H4 (cell line): ENCODE data around the gene AKT1. TPM values are rescaled to one million over a fixed set of nuclear protein-coding genes. Genes with fewer than 3 reads are reported as not detected.

Experiments
- DNase-seq: peaks from one replicate; pipeline ENCODE4 v3.0.0-alpha.2; 2015; ENCODE audit warnings: low spot score
- total RNA-seq: library from RNA; depleted of rRNA; stranded (reverse); fragments of >200 nt; shearing (Covaris generic); gene quantifications from 2 replicates; pipeline ENCODE4 v1.2.3, GENCODE V29; 2014

AKT1 gene
- total RNA-seq, 1 experiment from 2014 or later, result 86.5 TPM

DNA sequence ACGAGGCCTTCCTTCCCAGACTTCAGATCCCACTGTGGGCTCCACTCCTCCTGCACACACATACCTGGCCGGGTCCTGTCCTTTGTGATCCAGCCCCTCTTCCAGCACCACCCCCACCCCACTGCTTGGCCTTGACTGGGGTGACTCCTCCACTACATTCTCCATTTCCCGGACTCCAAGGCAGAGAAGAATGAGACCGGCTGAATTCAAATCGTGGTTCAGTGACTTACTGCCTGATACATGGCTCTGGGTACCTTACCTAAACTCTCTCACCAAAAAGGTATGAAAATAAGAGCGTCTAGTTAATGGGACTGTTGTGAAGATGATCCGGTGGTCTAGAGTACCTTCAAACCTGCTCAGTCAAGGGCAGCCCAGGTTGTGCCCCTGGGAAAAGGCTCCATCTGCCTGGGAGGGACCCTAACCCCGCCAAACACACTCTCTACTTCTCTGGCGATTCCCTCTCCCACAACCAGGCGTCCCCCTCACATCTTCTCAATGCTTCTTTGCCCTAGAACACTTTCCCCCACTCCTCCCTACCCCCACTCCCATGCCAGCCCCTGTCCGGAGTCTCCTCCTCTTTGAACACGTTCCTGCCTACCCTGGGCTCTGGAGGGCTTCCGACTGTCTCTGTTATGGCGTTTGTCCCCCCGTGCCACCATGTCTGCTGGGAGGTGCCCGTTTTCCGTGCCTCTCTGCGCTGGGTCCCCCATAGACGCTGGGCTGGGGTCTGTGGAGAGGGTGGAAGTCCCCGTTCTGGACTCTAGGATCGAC, 3.9 kb upstream of the AKT1 start:
- no peak for DNase-seq

DNA sequence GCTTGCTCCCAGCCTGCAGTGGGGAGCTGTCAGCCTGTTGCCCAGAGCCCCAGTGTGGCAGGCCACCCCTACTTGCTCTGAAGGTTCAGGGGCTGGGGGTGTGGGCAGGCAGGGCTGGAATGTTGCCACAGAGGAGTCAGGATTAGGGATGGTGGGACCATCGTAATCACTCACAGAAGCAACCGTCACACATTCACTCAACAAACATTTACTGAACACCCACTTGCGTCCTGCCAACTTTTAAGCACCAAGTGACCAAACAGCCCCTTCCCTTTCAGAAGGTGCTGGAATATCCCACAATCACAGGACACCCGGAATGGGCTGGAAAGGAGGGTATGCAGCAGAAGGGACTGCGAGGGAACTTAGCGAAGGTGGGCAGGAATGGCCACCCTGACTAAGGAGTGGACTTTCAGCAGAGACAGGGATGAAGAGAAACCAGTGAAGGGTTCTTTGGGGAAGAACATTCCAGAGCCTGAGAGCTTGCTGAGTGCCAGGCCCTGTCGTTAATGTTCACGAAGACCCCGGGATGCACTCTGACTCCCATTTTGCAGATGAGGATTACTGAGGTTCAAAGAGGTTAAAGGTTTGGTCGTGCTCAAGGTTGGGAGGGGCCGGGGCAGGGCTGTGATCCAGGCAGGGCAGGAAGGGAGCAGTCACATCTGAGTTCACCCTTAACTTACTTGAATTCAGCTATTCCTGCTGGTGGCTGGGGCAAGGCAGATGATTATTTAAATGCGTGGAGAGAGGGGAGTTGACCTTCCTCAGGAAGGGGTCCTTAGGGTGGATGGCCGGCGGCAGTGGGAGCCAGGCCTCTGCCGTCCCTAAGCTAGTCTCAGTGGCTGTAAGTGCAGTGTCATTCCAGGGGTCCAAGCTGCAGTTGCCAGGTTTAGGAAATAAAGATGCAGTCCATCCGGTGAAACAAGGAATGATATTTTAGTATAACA, 3.0 kb upstream of the AKT1 start:
- no peak for DNase-seq

DNA sequence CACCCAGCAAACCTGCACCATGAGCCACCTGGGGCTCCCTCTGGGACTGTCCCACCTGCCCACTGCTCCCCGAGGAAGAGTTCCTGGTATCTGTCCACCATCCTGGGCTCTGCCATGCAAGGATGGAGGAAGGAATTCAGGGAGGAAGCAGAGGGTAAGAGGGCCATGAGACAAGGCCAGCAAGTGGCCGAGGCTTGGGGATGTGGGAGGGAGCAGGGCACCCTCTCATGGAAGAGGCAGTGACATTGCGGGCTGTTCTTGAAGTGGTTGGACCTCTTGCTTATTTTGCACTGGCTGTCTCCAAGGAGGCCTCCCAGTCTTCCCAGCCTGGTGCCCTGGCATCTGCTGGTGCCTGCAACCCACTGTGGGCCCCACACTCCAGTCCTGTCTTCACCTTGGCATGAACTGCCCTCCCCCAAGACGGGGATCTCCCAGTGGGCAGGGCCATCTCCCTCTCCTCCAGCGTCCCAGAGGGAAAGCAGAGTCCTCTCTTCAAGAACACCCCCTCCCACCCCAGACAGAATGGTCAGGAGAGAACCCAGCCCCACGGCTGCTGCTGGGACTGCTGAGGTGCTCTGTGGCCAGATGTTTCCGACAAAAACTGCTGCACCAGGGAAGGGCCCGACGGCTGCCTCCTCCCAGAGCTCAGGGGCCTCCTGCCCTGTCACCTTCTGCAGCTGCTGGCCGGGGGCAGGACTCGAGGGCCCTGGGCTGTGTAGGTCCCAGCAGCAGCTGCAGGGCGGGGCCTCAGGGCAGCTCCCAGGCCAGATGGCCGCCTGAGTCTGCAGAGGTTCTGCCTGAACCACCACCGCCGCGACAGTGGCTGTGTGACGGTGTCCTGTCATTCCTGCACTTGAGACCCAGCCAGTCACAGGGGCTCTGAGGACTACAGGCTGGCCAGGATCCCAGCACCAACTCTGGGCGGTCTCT, 1.8 kb upstream of the AKT1 start:
- no peak for DNase-seq

DNA sequence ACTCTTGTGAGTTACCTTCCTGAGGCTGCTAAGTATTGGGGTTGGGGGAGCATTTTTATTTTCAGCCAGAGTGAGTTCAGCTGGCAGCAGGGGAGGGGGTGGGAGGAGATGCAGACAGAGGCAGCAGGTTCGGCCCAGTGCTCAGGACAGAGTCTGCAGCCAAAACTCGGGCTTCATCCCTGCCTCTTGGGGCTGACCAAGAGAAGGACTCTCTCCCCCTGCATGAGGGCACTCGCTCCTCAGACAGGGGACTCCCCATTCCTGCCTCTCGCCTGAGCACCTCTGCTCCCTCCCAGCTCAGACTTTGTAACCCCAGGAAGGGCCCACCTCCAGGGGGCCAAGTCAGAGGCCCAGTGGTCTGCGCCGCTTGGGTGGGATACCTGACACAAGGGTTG, 1.1 kb upstream of the AKT1 start:
- no peak for DNase-seq

DNA sequence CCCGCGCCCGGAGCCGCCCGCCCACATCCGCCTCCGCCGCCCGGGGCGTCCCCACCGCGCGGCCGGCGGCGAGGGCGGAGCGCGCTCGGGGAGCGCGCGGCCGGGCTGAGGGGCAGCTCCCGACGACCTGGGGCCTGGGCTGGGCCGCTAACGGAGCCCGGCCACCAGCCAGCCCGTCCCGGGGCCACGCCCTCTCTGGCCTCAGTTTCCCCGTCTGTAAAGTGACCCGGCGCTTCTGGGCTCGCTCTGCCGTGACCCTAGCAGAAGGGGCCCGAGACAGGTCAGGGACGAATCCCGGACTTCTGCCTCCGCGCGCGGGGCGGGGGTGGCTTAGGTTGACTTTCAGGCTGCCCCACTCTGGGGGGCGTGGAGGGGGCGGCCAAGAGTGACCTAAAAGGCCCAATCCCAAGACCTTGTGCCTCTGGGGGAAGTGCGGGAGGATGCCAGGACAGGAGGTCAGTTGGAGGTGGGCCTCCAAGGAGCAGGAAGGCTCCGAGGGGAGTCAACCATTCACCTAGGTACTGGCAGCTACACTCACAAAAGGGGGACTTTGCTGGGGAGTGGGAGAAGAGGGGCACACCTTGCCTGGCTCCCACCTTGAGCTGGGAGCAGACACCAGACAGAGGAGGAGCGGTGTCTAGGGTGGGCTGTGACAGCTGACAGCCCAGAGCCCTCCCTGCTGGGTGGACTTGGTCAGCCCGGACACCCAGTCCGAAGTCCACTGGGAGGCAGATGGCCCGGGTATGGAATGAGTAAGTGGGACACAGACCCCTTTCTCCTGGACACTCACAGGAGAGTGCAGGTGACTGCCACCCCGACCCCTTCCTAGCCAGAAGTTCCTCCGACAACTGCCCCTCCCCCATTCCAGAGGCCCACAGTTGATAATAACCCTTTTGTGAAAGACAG, 486 bp upstream of the AKT1 start:
- DNase-seq, result no peak

DNA sequence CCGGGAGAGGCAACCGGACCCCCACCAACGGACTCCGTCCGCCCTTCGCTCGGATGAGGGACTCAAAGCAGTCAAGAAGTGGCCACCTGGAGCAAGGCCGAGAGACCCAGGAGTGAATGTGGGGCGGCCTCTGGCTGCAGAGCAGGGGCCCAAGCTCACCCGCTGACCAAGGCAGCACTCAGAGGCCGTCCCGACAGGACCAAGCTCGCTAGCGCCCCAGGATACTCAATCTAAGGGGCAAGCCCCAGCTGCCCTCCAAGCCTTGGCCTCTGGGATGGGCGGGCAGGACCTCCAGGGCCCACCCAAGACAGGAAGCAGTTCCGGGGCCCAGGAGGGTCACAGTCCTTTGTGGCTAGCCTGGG, 936 bp downstream of the AKT1 start:
- no peak for DNase-seq

DNA sequence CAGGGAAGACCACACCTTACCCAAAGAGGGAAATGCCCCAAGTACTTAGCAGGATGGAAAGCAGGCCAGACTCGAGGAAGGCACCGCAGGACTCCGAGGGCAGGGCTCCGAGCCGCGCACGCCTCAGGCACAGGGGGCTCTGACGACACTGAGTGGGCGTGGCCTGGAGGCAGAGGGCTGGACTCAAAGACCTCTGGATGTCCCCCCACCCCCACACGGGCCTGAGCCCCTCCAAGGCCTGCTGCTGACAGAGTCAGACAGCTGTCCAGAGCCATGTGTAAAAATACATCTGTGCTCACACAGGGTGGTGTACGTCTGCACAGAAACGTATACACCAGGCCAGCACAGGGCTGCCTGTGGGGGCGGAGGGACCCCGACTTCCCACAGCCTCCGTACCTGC, 1.4 kb downstream of the AKT1 start:
- DNase-seq, result peak; percentile 53

DNA sequence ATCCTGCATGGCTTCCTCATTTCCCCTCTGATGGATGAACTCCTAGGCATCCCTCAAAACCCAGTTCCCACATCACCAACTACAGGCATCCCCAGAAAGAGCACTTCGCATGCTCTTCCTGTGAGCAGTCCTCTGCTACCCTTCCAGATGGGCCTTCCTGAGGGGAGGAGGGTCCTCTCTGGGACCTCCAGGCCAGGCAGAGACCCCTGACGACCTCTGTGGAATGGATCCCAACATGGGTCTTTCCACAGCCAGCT, 1.9 kb downstream of the AKT1 start:
- no peak for DNase-seq

DNA sequence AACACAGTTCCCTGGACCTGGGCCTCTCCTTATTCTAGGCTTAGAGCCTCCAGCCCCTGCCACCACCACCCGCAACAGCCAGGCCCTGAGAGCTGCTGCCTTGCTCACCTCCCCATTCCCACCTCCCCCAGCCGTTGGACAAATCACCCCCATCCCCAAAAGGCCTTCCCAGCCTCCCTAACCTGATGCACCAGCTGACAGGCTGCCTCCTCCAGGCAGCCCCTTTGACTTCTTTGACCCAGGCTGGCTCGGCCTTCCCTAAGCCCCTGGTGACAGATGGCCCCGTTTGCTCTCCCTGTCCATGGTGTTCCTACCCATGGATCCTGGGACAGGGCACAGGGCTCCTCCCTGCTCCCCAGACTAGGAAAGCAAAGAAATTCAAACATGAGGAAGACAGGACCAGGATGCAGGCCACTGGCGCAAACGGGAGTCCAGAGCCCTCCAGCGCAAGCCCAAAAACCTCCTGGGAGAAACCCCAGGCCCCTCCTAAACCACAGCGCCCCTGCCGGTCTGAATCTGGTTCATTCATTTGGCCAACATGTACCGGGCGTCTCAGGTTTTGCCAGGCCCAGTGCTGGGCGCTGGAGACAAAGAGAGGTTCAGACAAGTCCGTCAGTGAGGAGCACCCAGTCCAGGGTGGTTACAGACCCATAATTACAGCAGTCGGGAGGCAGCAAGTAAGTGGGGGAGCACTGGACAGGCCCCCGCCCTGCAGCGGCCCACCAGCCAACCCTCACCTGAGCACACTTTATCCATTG, 2.4 kb downstream of the AKT1 start:
- no peak for DNase-seq

DNA sequence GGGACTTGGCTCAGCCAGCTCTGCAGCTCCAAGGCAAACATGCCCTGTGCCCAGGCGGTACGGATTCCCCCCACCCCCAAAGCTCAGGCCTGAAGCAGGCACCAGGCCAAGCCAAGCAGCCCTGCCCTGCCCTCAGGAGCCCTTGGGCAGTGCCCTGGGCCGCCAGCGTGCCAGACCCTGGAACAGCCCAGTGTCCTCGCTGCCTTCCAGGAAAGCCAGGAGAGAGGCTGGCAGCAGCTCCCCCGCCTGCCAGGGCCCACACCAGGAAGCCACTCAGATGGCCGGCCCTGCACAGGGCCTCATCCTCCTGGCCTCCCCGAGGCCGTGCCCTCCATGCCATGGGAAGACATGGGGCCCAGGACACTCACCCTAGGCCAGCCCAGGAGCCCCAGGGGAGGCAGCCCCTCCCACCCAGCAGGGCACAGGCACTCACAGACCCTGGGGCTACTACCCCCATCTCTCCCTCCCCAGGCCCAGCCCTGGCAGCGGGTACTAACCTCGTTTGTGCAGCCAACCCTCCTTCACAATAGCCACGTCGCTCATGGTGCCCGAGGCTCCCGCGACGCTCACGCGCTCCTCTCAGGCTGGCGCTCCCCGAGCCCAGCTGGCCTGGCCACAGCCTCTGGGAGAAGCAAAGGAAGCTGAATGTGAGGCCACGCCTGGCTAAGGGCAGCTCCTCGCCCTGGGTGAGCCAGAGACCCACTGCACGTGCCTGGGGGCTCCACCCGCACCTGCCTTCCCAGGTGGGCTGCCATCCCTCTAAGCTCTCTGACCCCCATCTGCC, 3.3 kb downstream of the AKT1 start:
- DNase-seq, result no peak

DNA sequence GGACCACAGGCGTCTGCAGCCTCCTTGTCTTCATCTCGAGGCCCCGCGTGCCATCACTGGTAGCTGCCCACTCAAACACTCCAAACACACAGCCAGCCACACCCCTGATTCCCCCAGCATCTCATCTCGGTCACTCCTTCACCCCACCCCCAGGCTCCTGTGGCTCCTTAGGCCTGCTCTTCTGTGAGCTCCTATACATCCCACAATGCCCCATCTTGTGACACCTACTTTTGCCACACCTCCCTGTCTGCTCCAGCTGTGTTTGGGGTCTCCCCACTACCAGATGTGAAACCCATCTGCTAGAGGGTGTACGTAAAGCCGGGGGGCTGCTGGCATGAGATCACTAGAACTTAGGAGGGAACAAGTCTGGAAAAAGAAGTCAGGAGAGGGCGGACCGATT, 4.1 kb downstream of the AKT1 start:
- no peak for DNase-seq

DNA sequence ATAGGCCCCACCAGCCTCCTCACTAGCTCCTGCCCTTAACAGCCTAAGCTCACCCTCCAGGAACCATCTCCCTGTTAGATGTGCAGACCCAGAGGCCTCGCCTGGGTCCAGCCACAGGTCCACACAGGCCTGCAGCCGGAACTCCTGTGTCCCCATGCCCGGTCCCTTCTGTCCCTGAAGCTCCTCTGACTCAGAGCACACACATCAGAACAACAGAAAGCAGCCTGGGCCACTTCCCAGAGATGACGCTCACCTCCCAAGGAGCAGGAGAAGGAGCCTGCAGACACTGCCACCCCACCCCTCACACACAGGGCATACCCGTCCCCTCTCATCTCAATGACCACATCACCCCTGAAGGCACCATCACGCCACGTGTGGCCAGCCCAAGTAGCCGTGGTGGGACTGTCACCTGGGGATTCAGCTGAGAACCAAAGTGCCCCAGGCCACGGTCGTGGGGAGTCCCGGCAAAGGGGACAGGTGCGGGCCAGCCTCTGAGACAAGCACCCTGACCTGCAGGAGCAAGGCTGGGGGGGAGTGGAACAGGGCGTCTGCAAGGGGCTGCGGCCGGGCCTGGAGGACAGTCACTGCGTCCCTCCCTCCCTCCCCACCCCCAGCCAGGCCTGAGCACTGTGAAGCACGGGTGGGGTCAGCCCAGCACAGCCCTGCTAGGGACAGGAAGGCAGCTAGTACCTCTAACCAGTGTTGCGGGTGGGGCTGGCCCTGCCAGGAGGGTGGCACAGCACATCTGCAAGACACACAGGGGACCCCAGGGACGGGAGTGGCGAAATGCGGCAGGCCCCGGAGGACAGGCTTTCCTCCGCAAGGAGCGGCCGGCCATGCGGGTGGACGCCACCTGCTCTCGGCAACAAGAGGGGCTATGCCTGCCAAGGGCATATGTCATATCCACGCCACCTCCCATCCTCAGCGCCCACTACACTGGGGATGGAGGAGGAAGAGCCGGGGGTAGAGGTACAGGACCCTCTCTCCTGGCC, 5.5 kb downstream of the AKT1 start:
- no peak for DNase-seq

DNA sequence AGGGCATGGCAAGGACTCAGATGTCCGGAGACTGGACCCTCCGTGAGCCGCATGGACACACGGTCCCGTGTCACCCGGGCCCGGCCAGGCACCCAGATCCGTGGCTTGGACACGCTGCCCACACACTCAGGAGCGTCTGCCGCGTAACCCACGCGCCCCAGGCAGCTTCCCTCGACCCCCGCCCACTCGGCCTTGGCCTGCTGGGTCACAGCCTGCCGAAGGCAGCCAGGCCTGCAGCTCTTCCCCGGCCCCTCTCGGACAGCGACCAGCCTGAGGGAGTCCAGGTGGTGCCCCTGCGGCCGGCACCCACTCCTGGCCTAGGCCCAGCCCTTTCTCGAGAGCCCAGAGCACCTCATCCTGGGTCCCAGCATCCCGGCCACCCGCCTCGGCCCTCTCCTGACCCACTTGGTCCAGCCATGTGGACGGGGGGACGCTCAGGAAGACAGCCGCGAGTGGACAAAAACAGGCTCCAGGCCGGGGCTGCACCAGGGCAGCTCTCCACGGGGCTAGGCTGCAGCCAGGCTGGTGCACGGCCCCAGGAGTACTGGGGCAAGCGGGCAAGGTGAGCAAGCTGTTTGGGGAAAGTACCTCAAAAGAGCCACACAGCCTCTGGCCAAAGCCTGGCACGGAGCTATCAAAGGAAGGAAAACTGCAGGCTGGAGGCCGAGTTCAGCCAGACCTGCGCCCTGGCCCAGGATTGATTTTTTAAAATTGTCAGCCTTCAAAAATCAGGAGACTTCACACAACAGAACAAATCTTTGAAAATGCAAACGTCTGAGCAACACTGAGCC, 6.5 kb downstream of the AKT1 start:
- DNase-seq, result no peak

DNA sequence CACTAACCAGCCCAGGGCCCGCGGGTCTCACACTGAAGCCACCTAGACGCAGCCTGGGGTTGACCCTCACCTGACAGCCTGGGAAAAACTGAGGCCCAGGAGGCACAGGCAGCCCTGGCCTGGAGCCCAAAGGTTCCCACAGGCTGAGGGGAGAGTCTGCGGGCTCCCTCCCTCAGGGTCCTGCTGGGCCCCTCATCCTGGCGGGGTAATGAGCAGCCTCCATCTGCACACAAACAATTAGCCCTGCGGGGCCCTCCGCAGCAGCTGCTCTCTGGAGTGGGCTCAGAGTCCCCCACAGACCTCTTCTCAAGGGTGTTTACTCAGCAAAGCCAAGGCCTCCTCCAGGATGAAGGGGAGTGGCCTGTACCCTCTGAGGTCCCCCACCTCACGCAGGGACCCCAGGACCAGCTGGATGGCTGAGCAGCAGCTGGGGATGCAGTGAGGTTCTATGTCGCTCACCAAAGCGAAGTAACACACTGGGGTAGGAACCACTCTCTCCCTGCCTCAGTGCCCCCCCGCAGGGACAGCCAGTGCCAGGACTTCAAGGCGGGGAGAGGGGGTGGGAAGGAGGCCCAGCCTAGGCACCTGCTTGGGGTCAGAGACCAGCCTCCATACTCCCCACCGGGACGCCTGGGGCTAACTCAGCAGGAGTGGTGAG, 7.3 kb downstream of the AKT1 start:
- DNase-seq, result no peak

DNA sequence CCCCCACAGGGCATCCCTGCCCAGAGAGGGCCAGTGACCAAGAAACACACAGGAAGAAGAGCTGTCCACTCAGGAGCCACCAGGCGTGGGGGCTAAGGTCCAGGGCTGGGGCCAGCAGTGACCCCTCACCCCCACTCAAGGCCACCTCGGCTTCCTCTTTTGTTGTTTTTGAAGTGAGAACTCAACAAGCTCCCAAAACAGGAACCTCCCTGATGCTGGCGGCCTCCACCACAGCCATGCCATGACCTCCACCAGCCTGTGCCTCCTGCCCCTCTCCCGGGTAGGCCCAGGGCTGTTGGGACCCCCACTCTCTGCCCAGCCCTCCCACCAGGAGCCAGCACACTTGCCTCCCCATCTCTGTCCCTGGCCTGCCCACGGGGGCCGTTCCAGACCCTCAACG, 7.8 kb downstream of the AKT1 start:
- DNase-seq, result no peak

DNA sequence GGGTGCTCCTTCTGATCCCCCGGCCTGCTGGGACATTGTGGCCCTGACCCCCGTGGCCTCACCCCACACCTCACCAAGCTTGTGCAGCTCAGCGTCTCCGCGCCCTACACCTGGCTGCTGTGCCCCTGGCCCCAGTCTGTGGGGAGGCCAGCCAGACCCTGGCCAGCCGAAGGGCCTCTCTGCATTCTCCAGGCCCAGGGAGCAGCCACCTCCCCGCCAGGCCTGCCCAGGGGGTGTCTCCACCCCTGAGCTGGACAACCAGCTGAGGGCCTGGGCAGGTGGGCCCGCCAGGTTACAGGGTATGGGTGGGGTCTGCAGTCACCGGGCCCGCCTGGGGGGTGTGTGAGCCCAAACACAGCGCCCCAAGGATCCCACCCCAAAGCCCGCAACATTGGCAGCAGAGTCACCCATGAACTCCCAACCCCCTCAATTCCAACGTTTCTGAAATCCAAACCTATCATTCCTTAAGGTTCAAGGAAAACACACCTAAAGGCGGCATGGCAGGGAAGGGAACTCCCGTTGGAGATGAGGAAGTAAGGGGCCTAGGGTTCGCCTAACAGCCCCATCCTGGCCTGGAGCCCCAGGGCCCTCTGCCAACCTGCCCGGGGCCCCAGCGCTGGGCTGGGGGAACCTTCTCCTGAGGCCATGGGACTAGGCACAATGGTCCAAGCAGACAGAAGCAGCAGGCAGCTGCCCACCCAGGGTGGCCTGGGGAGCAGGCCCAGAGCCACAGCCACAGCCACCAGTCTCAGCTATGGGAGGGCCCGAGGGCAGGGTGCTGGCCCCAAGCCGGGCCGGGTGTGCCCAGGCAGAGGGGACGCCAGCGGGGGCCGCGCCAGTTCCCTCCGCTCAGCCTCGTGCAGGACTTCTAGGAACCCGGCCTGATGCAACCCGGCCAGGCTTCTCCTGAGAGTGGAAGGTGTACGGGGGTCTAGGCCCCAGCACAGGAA, 8.5 kb downstream of the AKT1 start:
- DNase-seq, result no peak
